GM18870 (cell line): ENCODE results near the gene PDE4D.

Experiments
- ATAC-seq: cut with Tn5 transposase; IDR thresholded peaks from one replicate; pipeline ENCODE4 v1.9.1; 2021; ENCODE audit warnings: moderate library complexity; ENCODE audit not compliant: unreplicated experiment

The PDE4D gene

DNA sequence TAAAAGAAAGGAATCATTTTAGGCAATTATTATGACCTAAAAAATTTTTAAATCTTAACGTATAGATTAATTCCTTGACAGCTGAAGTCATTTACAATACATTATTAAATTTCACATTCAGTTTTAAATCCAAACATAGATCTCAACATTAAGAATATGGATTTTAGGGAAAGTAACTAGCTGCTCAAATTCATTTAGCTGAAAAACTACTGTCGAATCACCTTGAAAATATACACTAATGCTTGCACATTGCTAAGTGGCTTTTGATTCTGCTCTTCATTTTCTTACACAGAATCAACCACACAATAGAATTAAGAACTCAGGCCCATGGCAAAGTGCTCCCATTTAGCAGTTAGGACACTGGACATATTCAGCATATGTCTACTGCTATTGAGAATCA lies 856.5 kb downstream of the PDE4D start:
- ATAC-seq, result no peak

DNA sequence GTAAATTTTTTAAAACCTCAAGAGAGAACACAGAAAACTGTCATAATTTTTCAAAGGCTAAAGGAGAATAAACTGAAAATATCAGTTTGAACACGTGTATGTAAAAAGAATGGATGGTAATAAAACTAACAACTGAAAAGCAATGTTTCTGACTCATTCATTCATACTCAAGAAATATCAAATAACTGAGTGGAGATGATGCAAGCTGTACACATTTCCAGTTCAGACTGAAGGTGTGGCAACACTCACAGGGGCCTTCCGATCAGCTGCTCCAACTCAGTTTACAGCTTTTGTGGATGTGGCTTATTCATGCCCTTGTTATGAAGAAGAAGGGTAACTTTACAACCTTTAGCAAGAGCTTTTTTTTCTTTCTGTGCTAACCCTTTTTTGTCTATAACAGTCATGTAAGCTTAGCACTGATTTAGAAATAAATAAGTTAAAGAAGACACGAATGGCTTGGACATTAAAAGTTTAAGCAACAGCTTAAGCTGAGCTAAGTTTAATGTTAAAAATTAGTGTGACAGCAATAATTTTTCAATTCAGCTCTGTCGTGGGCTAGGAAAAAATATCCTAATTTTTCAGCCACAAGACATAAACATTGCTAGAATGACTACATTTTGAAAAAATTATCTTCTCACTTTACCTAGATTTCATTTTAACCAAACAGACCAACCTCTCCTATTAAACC lies 857.1 kb downstream of the PDE4D start:
- no peak for ATAC-seq

DNA sequence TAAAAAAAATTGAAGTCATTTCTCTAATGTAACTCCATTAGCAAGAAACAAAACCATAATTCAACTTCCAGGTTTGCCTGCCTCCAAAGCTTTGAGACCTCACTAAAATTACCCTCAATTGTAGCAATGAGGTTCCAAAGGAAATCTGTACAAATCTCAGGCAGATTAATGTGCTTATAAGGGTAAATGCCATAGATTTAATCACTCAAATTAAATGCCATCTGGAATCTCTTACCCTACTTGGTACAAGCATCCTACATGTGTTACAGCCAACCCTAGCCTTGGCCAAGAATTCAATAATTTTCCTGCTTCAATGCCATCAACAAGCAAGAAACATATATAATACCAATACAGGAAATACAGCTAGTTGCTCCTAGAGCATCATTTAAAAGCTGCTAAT lies 857.8 kb downstream of the PDE4D start:
- no peak for ATAC-seq

DNA sequence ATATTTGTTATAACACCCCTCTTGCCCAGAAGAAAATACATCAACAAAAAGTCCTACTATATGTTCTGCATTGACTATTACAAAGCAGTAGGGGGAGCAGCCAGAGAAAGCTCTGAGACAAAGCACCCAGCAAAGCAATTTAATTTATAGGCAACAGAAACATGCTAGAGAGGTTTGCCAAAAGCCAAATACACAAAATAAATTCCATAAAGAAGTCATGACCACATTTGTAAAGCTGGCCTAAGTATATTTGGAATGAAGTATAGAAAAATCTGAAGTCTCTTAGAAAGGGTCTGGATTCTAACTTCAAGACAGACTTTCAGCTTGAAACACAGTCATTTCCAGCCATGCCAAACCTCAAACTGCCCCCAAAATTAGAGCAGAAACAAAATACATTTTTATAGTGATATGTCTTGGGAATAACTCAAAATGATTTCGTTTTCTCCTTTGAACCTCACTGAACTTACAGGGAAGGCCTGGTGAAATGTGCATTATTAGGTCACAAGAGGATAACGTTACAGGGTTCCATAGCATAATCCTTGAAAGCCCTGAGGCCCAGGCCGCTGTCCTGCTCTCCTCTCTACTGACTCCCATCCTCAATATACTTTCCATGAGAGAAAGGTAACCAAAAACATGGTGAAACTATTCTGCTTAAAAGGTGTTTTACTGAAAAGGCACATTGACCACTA lies 858.9 kb downstream of the PDE4D start:
- no peak for ATAC-seq

DNA sequence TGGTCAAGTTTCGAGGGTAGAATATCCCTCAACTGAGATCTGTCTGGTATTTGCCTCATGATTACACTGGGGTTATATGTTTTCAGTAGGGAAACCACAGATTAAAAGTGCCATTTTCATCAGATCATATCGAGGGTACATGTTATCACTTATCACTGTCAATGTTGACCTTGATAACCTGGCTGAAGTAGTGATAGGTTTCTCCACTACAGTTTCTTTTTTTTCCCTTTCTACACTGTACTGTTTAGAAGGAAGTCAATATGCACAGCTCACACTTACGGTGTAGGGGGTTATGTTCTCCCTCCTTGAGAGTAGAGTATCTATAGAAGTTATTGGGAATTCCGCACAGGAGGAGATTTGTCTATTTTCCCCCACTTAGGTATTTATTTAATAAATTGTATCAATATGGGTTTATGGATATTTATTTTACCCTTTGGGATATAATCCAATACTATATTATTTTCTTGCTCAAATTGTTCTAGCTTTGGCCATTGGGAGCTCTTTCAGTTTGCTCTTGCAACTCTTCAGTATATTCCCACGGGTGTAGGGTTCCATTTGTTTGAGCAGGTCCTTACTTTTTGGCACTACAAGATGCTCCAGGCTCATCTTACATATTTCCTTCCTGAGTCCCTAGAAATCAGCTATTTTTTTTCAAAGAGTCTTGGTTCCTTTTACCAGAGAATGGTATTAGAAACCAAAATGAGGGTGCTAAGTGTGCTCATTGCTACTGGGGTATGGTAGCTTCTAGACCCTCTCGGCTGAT lies 866.2 kb downstream of the PDE4D start:
- ATAC-seq, result no peak

DNA sequence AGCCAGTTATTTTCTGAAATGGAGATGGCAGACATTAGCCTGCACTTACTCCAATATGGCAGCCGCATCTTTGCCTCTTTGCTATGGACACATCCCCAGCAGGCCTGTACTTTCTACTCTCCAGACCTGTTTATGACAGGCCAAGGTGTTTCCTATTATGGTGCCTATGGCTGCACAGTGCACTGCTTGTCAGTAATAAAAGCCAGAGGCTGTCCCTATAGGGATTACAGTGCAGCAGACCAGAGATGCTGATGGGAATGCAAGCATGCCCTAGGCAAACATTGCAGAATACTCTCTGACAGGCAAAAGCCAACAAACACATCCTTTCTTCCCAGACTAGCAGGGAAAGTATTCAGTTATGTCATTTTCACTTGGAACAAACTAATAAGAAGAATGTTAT lies 867.8 kb downstream of the PDE4D start:
- no peak for ATAC-seq

DNA sequence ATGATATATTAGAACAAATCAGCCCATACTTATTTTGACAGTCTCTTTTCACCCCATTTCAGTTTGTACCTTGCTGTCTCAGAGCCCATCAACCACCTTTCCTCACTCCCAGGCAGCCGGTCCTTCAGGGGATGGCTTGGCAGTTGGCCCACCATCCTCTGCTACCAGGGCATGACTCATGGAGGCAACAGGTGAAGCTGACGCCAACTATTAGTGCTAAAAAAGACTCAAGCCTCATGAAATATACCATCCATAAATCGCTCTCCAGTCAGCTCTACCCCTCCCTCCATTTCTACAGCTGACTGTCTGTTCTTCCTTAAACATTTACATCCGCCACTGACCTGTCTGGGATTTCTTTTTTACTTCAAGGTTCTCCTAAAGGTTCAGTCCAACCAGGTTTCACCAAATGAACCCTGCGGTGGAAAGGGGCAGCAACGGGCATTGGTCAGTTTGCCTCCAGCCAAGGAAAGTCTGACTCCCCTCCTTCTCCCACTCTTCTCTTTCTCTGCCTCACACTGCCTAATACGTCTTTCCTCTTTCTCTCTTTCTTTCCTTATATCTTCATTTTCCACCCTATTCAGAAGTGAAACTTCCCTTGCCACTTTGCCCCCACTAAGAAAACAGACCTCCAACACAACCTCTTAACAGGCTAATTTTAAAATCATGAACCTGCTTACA lies 871.5 kb downstream of the PDE4D start:
- no peak for ATAC-seq

DNA sequence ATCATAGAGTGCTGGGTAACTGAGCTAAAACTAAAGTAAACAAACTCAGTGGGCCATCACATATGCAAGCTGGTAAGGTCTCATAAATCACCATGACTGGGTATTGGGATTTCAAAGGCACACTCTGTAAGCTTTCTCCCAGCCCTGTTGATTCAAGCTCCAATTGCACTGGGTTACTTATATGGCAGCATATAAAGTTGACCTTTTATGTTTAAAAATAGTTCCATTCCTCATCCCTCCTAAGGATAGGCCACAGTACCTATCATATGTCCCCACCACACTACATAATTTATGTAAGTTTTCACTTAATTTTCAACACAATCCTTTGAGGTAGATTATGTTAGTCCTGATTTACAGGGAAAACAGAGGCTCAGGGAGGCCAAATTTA lies 872.2 kb downstream of the PDE4D start:
- ATAC-seq, result no peak

DNA sequence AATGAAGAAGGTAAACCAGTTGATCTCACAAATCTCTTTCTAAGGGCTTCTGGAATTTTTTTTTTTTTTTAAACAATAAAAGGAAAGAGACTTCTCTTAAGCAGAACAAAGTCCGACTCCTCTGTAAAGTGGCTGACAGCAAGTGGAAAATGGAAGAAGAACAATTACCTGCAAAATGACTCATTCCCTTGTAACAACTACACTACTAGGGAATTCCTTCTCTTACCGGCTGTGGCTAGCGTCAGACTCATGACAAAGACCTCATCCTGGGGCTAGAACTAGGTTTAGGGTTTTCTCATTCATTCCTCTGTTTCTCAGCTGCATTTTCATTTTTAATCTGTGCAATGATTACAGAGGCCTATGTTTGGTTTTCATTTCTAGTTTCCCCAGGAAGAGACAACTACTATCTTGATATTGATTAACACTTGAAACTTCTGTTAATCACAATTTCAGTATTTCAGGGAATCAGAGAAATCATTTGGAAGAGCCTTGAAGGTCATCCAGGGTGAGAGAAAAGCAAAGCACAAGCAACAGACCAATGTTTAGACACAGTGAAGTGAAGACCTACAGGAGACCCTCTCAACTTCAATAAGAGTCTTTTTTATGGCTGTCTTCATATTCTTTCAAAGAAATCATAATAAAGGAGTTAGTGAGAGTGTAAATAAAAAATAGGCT lies 872.8 kb downstream of the PDE4D start:
- ATAC-seq, result no peak

DNA sequence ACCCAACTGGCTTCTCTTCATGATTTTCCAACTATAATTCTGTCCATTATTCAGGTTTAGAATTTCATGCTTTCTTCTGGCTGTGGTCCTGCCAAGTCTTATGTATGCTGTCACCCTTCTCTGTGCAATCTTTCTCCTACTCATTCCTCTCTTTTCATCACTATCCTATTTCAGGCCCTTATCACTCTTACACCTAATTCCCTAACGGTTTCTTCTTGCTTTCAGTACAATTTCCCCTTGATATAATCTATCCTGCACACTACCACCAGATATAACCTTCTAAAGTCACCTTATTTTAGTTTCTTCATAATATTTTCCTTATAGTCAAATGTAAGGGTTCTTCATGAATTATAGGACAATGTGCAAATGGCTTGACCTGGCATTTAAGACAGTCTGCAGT lies 874.4 kb downstream of the PDE4D start:
- no peak for ATAC-seq

DNA sequence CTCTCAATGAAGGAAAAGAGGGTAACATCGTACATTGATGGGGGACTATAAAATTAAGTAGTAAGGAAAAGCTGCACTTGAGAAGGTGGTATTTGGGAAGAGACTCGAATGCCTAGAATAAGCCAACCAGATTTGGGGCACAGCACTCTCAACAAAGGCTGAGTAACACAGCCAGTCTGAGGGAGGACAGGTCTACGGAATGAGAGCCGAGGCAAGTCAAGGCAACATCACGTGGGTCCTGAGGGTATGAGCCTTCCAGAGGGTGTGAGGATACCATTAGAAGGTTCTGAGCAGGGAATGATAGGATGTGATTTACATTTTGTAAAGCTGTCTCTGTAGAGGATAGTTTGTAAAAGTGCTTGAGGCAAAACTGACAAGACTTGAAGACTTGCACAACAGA lies 876.6 kb downstream of the PDE4D start:
- ATAC-seq, result no peak

DNA sequence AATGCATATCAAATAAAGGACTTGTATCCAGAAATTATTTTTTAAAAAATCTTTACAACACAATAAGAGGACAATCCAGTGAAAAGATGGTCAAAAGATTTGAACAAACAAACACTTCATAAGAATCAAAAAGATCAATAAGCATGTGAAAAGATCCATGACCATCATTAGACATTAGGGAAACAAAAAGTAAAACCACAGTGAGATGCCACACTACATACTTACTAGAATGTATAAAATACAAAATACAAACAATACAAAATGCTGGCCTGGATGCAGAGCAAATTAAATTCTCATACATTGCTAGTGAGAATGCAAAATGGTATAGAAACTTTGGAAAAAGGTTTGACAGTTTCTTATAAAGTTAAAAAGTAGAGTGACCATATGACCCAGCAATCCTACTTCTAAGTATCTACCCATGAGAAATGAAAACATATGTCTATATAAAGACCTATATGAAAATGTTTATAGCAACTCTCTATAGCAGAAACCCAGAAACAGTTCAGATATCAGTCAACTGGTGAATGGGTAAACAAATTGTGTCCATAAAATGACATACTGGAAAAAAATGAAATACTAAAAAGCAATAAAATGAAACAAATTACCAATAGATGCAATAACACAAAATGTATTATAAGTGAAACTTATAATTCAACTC lies 884.6 kb downstream of the PDE4D start:
- ATAC-seq, result no peak

DNA sequence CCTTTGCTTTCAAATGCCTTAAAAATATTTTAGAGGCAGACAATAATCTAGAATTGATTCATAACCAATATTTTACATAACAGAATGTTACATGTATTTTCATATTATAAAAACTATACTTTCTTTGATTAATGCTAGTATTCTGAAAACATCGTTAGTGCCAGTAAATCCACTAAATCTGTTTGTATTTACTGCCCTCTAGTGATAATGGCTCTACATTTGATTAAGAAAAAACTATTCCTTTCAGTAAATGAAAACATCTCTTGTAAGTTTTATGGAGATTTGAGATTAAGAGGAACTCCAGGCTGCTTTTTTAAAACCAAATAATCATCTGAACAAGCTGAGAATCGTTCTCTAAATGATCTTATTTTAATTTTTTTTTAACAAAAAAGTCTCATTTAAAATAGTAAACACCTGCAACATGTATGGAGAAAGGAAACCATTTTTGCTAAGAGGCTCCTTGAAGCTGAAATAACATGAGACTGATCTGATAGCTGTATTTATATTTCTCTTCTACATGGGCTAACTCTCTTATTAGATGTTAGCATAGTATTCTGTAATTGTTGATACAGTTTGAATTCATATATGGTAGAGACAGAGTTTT lies 886.0 kb downstream of the PDE4D start:
- ATAC-seq, result no peak

DNA sequence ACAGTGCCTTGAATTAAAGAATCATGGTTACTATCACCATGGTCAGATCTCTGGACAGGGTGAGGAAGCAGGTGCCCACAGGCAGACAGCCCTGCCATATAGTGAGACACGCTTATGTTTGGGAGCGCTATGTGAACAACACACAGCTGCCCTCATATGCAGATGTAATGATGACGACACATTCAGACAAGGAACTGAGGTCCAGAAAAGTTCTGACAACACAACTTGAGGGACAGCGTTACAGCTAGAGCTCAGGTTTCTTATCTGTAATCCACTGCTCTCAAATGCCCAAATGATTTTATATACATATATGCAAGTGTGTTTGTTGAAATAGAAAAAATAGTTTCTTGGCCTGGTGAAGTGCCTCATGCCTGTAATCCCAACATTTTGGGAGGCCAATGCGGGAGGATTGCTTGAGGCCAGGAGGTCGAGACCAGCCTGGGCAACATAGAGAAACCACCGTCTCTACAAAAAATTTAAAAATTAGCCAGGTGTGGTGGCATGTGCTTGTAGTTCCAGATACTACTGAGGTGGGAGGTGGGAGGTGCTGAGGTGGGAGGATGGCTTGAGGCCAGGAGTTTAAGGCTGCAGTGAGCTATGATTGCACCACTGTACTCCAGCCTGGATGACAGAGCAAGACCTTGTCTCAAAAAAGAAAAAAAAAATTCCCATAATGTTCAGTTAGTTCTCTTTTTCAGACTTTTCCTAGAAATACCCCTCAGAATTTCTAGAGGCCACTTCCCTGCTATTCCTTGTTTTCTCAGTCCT lies 887.4 kb downstream of the PDE4D start:
- no peak for ATAC-seq

DNA sequence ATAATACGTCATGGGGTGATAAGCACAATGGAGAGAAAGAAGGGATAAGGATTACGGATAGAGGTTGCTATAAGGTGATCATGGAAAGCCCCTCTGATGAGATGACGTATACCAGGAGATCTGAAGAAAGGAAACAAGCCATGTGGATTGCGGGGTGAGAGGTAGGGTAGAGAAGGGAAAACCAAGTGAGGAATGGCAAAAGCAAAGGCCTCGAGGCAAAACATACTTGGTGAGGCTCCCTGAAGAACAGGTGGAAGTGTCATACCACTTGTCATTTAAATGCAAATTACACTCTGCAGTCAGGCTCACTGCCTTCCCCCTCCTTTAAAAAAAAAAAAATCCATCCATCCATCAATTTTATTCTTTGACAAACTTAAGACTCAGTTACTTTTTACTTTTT lies 889.9 kb downstream of the PDE4D start:
- ATAC-seq, result no peak

DNA sequence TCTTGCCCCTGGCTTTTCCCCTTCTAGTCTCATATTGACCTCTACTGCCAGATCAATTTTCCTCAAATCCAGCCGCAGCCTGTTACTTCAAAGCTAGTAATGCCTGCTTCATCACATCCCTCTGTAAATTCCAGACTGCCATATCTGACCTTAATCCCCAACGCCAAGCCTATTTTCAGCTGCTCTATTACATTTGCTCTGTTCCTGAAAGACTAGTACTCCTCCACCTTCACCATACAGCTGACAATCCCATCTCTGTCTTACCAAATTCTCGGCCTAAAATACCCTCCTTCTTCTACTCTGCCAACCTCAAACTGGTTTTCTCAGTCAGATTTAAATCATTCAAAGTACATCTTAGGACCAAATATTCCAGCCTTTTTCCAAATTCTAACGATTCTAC lies 890.4 kb downstream of the PDE4D start:
- ATAC-seq, result no peak

DNA sequence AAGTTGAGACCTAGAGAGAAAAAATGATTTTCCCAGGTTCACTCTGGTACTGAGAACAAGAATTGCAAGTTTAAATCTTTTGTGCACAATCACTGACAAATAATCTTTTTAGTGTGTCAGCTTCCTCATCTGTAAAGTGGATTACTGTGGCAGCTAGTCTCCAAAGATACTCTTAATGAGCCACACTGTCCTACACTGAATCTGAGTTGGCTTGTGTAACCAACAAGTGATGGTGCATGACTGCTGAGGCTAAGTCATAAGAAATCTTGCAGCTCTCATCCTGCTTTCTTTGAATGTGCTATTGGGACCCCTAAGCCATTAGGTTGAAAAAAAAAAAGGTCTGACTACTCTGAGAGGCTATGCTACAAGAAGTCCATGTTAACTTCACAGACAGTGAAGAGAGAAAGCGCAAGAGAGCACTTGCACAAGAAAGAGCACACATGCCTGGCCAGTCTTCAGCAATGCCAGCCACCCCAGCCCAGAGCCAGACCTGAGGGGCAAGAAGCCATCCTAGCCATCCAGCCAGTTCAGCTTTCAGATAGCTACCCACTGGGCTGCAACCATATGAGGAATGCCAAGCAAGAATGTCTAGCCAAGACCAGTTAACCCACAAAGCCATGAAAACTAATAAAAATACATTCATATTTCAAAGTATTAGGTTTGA lies 891.2 kb downstream of the PDE4D start:
- no peak for ATAC-seq

DNA sequence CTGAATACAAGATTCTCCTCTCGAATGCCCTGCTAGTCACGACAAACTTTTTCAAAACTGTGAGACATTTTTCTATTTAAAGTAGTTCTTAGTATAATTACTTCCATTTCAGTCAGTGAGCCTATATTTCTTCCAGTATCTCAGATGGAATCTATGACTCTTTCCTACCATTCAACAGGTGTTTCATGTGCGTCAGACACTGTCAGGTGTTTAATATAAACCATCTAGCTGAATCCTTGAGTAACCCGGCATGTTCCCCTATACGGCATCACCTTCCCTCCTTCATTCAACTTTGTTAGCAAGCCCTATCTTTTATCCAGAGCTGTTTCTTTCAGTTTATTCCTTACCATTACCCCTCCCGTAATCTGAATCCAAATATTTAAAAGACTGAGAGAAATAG lies 891.8 kb downstream of the PDE4D start:
- no peak for ATAC-seq

DNA sequence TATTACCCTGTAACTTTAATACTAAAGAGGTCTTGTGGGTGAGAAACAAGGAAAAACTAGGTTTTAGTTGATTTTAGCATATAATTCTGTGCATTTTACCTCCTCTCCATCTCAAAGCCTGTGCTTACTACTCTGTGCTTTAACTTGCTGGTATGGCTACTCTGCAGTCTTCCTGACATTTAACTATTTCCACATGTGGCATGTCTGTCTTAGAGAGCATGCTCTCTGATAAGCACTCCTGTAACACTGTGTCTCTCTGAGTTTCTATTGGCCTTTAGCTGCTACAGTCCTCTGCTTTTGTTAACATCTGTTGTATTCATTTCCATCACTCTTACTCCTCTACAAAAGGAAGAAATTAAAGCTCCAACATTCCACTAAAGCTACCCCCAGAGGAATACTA lies 892.4 kb downstream of the PDE4D start:
- no peak for ATAC-seq
